Measurements from ENCODE around the gene CUL4A.

- no peak for TF ChIP-seq CTCF (IDR thresholded peaks at IDR 0.05; ENCODE audit: low read depth, low read length, poor library complexity, severe bottlenecking)
- no peak for TF ChIP-seq EZH2phosphoT487 (IDR thresholded peaks at IDR 0.05; ENCODE audit: borderline replicate concordance, low read length)
Measured at GRCh38 chr13:113299951-113300350, 90.5 kb downstream of the CUL4A start.
